Islet of Langerhans (tissue), 1 donor: Measurements from ENCODE around the gene DGKH.
A peak's percentile ranks its signal among the peaks of the same experiment; 100 is the strongest.
"Not testable (repeated sequence)": the region's sequence is repeated elsewhere in the genome, so short reads cannot be mapped to it uniquely, and the experiment has no call there.

Experiments
- FAIRE-seq: peaks from one replicate; lab custom pipeline; 2011; peaks lifted over from hg19 to GRCh38; lab: Jason Lieb, UNC

The DGKH gene

DNA sequence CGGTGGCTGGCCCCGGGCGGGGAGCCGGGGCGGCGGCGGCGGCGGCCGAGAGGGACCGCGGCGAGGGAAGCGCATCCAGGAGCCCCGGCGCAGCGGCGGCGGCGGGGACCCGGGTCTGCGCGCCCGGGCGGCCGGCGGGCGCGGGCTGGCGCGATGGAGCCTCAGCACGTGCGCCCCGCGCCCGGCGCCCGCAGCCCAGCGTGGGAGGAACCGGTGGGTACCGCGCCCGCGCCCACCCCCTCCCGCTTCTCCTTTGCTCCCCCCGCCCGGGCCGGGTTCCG lies 7.8 kb upstream of the DGKH start:
- no peak for FAIRE-seq

DNA sequence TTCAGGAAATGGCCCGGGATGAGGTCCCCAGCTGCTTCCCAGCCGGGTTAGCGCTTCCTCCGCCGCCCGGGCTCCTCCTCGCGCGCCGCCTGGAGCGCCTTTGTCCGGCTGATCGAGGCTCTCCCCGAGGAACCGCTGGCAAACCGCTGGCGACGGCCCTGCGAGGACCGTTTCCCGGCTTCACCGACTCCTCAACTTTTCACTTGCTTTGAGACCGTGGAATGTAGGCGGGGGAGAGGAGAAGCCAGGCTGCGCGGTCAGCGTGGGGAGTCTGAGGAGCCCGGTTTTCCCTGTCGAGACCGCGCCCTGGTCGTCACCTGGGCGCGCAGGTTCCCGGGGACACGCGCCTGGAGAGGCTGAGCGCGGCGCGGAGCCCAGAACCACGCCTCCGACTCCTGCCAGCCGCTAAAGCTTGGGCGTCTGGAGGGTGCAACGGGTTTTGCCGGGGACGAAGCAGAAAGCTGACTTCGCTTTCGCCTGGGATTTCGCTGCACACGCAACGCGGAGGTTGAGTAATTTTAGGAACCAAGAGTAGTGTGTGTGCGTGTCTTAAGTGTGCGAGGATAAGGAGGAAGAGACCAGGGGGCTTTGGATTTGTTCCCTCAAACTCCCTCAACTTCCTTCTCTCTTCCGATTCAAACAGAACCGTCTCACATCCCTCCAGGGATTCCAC lies 7.3 kb upstream of the DGKH start:
- no peak for FAIRE-seq

DNA sequence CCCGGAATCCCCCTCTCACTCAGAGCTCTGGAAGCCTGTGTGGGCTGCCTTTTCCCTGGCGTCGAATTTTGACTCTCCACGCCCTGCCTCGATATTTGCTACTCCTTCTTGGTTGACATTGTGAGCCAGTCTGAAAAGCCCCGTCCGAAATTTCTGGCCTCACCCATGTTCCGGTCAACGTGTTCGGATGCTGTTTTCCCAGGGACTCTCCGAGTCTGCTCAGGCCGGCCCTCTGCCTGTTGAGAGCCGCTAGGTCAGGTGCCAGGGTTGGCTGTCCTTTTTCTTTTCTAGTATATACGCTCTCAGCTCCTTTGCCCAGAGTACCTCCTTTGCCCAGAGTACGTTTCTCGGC lies 6.8 kb upstream of the DGKH start:
- FAIRE-seq: peak; percentile 66

DNA sequence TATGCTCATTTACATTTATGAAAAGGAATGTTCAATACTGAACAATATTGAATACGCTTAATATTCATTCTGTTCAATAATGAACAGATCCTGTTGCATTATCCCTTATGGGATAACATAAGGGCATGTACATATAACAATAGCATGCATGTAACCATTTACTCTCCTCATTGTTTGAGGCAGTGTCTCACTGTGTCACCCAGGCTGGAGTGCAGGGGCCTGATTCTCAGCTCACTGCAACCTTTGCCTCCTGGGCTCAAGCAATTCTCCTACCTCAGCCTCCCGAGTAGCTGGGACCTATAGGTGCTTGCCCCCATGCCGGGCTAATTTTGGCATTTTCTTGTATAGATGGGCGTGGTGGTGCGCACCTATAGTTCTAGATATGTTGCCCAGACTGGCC lies 4.8 kb upstream of the DGKH start:
- FAIRE-seq: no peak

DNA sequence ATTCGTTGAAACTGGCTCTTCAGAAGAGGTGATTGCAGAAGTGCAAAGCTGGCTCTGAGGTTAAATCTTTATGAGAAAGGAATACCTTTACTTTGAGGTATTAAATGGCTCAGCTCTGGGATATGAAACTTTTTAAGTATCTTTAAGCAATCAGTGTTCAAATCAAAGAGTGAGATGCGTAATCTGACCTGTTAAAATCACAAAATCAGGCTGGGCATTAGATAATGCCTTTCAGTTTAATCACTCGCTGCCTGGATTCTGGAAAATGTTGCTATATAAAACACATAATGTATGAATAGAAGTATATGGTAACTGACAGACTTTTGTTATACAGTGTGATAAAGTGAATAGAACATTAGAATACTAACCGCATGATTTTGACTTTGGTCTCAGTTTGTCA lies 2.0 kb upstream of the DGKH start:
- FAIRE-seq: no peak

DNA sequence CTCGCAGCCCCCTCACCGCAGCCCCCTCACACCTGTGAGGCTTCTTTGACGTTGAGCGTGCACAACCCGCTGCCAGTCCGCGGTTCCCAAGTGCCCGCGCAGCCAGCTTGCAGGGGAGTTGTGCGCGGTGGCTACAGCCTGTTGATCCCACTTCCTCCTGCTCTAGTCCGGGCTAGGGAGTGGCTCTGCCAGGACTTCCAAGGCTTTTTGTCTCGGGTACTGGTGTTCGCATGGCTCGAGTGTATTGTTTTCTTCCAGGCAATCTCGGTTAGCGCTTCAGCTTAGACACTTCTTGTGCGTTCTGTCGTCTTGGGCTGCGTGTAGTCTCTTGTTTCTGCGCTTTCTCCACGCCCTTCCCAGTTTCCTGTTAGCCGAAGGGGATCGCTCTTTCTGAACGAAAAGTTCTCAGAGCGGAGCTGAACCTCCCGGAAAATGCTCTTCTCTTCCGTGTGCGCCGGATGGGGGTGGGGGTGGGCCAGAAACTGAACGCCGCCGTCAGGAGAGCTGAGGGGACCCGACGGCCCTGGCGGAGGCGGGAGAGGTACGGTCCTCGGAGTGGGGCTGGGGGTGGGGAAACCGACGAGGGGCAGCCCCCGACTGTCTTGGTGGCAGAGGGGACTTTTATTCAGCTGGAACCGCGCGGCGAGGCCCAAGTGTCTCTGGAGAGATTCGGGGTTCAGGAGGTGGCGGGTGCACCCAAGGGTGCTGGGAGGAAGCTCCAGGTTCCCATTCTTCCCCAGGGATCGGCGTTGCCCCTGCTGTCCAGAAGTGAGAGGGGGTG lies 697 bp upstream of the DGKH start:
- no peak for FAIRE-seq

DNA sequence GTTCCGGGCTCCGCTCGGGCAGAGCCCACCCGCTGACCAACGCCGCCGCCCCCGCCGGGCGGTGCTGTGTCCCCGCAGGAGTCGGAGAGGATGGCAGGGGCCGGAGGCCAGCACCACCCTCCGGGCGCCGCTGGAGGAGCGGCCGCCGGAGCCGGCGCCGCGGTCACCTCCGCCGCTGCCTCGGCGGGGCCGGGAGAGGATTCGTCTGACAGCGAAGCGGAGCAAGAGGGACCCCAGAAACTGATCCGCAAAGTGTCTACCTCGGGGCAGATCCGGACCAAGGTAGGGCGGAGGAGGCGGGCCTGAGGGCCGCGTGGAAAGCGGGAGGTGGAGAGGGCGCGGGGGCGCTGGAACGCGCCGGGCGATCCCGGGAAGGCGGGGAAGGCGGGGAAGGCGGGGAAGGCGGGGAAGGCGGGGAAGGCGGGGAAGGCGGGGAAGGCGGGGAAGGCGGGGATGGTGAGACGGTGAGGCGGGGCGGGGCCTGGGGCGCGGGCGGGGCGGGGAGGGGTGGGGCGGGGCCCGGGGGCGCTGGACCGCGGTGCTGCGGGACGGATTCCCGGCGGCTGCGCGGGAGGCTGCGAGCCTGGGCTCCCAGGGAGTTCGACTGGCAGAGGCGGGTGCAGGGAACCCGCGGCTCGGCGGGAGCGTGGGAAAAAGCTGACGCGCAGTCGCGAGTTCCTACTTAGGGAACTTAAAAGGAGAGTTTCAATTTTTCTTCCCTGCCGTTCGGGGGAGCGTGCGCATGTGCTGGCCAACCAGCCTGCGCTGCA lies 421 bp downstream of the DGKH start:
- no peak for FAIRE-seq

DNA sequence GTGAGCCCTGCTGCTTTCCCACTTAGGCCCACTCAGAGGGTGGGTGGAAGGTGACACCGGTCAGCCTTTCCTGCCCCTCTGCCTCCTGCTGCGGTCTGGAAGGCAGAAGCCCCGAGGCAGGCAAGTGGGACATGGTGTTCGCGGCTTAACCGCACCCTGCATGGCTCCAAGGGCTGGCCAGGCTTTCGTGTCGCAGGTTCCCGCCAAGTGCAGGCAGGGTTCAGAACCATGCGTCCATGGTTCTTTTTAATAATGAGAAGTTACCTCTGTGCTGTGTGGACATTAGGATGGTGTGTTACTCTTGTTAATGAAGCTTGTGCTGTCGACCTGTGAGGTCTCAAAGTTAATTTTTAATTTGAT lies 986 bp downstream of the DGKH start:
- FAIRE-seq: no peak

DNA sequence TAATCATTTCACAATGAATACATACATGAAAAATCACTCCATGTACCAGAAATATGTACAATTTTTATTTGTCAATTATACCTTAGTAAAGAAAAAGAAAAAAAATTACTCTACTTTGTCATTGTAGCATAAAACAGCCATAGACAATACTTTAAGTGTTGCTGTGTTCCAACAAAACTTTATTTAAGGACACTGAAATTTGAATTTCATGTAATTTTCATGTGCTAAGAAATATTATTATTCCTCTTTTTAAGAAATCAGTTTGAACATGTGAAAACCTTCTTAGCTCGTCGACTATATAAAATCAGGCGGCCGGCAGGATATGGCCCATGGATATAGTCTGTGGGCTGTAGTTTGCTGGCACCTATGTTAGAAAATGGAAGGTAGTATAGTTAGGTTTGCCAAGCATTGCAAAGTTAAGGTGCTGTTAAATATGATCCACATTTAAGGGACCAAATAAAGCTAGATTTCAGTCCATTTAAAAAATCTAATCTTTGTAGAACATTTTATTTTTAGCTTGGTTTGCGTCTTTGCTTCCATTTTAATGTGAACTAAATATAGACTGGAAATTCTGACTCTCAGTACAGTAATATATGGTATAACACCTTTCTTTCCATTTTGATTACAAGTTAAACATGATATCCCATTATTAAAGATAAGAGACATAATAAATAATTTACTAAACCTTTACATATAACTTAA lies 6.5 kb downstream of the DGKH start:
- FAIRE-seq: no peak

DNA sequence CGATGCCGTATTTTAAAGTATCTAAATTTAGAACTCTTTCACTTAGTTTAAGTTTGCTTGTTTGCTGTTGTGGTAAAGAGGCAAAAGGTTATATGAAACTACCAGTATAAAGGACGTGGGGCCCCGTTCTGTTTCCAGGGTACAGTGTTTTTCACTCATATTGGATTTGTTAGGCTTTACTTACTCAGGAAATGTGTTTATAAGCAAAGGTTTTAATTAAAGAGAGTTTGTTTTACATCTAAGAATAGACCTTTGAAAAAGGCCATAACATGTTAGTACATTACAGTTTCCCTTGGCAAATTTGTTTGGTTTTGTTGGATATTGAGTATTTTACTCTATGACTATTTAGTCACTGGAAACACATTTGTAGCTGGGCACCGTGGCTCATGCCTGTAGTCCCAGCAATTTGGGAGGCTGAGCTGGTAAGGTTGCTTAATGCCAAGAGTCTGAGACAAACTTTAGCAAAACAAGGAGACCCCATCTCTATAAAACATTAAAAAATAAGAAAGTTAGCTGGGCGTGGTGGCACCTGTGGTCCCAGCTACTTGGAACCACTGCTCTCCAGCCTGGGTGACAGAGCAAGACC lies 7.1 kb downstream of the DGKH start:
- FAIRE-seq: no peak

DNA sequence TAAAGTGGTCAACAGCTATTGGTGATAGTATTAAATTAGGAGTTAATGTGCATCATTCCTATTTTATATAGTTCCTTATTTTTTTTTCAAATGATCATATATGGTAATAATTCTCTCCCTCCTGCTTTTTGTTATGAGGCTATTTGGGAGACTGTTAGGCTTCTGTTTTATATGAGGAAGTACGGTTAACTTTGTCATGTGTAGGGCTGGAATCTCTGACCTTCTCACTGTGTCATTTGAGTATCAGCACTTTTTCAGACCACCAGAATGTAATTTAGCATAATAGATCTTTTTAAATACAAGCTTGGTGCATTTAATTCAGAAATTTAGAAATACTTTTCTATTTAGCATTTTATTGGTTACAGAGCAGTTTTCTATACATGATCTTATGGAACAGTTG lies 7.7 kb downstream of the DGKH start:
- no peak for FAIRE-seq

DNA sequence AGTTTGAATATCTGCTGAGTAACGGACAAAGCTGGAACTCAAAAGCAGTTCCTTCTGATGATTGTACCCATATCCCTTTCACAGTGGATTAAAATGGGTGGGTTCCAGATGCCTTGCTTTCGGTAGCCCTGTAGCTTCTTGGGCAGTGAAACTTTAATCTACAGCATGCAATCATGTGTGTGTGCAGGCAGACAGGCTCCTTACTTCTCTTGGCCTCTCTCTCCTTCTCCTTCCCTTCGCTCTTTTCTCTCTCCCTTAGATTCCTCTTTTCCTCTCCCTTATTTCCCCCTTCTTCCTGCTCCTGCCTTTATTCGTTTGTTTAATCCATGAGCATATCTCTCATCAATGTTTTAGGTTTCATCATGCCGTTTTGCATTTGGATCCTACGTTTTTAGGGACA lies 8.1 kb downstream of the DGKH start:
- FAIRE-seq: no peak

DNA sequence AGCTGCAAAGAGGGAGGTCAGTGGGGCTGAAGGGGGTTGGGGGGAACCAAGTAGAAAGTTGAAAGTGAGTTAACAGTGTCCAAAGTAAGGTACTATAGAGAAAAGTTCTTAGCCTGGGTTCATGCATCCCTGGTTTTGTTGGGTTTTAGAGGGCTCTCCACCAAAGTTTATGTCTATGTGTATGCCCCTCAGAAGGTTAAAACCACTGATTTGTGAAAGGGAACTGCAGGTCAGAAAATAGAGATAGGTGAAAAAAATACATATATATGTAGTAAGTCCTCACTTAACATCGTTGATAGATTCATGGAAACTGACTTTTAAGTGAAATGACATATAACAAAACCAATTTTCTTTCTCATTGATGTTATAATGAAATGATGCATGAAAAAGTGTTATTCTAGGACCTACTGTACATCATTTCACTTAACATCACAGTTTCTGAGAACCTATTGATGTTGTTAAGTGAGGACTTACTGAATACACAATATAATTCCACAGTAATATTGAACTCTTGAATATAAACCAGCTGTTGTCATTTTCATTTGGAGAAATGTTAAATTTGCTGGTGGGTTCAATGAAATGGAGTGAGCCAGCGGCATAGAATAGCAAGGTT lies 9.6 kb downstream of the DGKH start:
- no peak for FAIRE-seq

DNA sequence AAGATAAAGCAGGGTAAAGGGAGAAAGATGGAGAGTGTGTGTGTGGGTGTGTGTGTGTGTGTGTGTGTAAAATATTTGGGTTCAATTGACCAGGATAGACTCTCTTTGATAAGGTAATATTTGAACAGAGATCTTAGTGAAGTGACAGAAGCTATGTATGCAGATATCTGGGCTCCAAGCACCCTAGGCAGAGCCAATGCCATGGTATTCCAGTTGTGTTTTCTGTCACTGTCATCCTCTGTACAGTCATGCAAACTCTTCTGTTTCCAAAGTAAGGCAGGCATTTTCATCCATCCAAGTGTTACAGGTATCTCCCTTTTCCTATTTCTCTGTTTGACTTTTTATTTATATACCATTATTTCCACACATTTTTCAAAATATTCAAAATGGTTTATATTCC lies 13.5 kb downstream of the DGKH start:
- no peak for FAIRE-seq

DNA sequence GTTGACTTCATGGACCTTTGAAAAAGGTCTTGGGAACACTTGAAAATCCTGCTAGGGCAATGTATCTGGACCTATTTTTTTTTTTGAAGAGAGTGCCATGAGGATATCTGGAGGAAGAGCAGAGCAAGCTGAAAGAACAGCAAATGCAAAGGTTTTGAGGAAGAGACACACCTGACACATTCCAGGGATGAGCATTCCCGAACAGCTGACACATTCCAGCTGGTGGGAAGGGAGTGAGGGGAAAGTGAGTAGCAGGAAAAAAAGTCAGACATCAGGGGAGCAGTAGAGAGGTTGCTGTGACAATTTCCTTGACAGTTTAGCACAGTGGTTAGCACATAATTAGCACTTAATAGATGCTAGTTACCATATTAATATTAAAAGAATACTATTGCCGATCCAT lies 14.7 kb downstream of the DGKH start:
- no peak for FAIRE-seq

DNA sequence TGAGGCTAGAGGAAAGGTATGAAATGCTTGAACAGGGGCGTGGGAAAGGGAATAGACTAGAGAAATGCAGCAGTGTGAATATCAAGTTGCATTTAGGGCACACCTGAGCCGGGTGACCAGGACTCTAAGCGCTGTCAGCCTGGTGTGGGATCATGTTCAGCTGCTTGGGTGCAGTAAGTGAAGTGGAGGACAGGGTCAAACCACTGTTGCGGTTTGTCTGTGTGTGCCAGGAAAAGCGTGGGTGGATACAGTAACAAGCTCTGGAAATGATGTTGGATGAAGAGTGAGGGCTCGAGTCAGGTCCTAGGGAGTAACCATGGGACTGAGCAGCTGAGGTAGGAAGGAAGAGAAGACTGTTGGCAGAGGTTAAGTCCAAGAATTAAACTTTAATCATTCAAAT lies 15.8 kb downstream of the DGKH start:
- no peak for FAIRE-seq

DNA sequence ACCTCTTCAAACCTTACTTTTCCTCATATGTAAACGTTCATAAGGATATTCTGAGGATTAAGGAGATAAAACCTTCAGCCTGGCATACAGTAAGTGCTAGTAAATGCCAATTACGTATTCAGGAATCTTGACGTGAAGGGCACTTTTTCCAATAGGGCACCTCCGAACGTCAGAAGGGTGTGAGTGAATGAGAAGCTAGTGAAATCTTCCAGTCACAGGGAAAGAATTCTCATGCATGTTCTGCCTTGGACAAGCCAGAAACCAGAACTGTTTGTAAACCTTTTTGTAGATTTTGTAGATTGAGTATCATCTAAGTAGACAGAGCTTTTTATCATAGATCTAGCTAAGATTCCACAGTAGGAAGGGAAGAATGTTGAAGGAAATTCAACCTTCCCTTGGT lies 16.5 kb downstream of the DGKH start:
- no peak for FAIRE-seq

DNA sequence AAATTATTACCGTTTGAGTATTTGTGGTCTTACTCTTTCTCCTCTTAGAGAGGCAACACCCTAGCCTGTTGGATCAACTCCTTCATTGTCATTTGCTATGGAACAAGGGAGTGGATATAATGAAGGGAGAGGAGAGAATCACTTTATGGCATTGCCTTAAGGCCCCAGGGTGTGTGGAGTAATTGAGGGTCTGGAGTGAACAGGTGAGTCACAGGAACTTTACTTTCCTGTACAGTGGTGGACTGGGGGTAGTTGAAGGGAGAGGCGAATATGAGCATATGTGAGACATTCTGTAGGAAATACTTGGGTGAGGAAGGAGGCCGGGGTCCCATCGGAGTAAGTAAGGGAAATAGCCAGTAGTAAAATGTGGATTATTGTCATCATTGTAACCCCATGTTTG lies 17.0 kb downstream of the DGKH start:
- no peak for FAIRE-seq

DNA sequence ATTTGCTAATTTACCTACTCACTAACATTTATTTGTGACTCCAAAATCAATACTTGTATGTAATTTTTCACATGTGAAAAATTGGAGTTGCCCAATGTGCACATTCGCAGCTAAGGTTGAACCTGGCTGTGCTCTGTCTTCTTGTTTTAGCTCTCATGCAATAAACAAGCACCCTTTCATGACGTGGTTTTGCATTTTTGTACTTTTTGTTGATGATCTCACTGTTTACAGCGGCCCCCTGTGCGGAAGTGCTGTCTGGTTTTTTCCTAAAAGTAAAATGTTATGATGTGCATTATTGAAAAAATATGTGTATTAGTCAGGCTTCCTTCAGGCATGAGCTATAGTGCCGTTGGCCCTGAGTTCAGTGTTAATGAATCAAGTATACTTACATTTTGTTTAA lies 18.1 kb downstream of the DGKH start:
- no peak for FAIRE-seq

DNA sequence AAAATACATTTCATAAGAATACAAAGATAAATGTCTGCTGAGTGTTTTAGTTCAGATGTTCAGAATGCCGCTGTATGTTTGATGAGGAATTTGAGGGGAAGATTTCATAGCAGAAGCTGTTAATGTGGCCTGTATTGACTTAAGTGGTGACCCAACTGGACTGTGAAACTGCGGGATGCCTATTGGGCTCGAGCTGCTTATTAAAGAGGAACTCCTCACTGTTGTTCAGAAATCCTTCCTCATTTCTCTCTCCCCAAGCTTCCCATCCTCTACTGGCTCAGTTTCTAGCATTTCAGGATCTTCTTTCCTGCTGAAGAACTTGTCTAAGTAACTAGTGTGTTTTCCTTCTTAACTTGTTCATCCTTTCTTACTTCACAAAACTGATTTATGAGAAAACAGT lies 20.4 kb downstream of the DGKH start:
- FAIRE-seq: no peak

DNA sequence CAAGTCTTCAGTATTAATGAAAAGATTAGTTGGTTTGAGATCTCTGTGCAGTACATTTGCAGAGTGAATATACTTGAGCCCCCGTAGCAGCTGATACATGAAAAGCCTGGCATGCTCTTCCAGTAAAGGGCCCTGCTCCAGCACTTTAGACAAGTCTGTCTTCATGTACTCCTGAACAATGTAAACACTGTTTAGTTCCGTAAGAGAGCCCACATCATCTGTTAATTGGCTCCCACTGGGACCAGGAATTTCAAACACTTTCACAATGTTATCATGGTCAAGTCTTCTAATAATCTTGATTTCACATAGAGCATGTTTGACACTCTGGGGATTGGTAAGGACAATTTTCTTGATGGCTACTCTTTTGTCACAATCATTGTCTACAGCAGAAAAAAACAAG lies 22.2 kb downstream of the DGKH start:
- FAIRE-seq: not testable (repeated sequence)

DNA sequence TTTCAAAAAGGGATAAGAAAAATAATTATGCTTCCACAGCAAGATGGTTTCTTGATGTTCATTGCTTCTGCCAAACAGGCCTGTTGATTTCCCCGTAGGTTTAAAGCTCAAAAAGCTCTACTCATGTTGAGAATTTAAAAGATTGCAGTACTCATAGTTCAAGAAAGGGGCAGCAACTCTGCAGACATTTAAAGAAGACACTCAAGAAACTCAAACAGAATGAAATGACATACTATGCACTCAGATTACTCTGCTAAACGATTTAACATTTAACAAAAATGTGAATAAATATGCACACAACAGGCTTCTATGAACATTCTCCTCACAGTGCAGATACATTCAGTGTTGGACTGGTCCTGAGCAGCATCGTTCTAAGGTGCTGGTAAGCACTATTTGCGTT lies 22.7 kb downstream of the DGKH start:
- FAIRE-seq: not testable (repeated sequence)
